ENCODE data around the gene UMAD1.

GRCh38 chr7:7850150-7850549 is 209.6 kb downstream of the UMAD1 start:
- TF ChIP-seq RAD21 (IDR thresholded peaks at IDR 0.05; ENCODE audit: low read length) = no peak
- TF ChIP-seq CEBPB (IDR thresholded peaks at IDR 0.05; ENCODE audit: low read depth, low read length) = no peak
- no peak for TF ChIP-seq POLR2A (IDR thresholded peaks at IDR 0.05; ENCODE audit: low read depth, low read length)
